ENCODE results near the gene PAXIP1.

DNA sequence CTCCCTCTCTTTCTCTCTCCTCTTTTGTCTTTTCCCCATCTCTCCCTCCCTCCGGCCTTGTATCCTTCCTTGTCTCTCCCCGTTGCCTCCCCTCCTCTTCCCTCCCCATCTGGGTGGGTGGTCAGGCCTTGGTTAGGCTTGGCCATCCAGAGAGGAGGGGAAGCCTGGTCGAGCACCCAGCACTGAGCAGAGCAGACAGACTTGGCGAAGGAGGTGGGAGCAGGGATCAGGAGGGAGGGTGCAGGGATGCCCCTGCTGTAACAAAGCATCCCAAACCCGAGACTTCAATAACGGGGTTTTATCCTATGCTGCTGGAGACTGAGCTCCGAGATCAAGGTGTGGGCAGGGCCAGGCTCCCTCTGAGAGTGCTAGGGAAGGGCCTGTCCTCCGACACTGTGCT is 97.3 kb downstream of the PAXIP1 start:
- TF ChIP-seq, protein P1, sequence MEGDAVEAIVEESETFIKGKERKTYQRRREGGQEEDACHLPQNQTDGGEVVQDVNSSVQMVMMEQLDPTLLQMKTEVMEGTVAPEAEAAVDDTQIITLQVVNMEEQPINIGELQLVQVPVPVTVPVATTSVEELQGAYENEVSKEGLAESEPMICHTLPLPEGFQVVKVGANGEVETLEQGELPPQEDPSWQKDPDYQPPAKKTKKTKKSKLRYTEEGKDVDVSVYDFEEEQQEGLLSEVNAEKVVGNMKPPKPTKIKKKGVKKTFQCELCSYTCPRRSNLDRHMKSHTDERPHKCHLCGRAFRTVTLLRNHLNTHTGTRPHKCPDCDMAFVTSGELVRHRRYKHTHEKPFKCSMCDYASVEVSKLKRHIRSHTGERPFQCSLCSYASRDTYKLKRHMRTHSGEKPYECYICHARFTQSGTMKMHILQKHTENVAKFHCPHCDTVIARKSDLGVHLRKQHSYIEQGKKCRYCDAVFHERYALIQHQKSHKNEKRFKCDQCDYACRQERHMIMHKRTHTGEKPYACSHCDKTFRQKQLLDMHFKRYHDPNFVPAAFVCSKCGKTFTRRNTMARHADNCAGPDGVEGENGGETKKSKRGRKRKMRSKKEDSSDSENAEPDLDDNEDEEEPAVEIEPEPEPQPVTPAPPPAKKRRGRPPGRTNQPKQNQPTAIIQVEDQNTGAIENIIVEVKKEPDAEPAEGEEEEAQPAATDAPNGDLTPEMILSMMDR (IDR thresholded peaks at IDR 0.05): no peak
- TF ChIP-seq POLR2A (IDR thresholded peaks at IDR 0.05): no peak

Data from tibial nerve (tissue), 3 donors.